GM18867 (cell line): ENCODE data around the gene PPP1R1A.
A peak's percentile ranks its signal among the peaks of the same experiment; 100 is the strongest.

Experiments
- ATAC-seq: cut with Tn5 transposase; IDR thresholded peaks from one replicate; pipeline ENCODE4 v1.9.1; 2021; ENCODE audit warnings: mild to moderate bottlenecking, moderate library complexity; ENCODE audit not compliant: unreplicated experiment

The PPP1R1A gene

DNA sequence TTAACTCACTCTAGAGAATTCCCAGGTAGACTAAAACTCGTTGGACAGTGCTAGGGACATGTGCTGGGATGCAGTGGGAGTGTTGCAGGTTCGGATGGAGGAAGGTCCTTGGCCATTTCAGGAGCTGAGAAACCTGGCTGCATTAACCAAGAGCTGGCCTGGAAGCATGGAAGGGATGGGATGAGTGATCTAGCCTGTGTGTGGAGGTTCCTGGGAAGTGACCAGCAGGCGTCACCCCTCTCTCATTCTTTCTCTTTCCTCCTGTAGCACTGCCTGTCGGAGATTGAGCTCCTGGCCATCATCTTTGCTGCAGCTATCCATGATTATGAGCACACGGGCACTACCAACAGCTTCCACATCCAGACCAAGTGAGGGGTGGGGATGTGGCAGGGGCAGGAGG lies 15.6 kb downstream of the PPP1R1A start:
- no peak for ATAC-seq

DNA sequence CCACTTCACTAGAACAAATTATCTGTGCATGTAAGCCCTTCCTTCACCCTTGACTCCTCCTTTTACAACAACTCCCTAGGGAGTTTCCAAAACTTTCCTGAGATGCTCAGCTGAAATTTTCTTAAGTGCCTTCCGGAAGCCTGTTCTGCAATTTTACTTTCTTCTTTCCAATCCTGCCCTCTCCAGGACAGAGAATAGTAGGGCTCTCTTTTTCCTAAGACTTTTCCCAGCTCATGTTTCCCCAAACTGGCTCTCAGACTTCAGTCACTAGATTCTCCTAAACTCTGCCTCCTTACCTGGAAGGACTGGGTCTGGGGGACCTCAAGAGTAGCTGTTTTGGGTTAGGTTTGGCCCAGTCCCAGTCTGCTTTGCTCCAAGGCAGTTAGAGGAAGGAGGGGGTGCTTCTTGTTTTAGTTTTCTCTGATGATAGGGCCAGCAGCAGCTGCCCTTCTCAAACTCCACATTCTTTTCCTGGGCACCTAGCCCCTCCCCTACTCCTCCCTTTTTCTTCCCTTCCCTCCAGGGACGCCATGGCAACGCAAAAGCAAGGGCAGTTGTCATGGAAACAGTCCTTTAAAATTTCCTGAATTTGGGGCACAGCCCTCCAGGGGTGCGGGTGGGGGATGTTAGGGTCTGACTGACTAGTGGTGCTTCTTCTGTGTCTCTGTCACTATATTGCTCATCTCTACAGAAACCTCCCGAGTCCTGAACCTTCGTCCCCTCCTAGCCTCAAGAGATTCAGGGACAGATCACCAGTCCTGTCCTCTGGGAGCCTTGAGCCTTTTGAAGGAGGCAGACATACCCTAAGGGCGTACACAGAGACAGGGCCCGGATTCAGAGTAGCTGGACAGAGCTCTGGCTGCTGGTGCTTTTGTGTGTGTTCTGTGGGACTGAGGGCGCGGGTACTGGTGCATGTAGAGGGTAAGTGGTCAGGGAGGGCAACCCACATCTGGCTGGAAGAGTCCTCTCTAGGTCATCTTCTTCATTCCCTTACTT lies 17.0 kb downstream of the PPP1R1A start:
- ATAC-seq: no peak

DNA sequence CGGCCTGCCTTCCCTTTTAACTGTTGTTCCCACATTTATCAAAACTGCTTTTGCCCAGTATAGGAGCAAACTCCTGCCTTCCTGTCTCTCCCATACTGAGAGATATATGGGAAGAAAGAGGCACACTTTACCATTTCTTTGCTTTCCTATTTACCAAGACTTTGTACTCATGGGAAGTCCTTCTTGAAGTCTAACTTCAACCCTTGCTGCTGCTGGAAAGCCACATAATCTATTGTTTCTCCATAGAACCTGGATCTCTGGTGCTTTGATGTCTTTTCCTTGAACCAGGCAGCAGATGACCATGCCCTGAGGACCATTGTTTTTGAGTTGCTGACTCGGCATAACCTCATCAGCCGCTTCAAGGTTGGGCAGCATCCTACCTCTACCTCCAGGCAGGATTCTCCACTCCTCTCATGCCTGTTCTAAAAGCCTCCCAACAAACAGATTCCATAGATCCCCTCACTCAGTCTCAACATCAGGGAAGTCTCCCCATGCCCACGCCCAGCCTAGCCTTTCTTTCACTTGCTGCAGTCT lies 18.4 kb downstream of the PPP1R1A start:
- no peak for ATAC-seq

DNA sequence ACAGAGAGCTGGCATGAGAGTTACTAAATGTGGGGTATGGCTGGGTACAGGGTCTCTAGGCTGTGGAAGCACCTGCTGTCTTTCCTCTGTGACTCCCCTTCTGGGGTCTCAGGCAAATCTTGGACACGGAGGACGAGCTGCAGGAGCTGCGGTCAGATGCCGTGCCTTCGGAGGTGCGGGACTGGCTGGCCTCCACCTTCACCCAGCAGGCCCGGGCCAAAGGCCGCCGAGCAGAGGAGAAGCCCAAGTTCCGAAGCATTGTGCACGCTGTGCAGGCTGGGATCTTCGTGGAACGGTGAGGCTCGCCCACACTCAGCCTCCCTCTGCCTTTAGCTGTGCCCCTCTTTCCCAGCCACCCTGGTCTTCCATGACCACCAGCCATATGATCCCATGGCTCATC lies 19.4 kb downstream of the PPP1R1A start:
- no peak for ATAC-seq

DNA sequence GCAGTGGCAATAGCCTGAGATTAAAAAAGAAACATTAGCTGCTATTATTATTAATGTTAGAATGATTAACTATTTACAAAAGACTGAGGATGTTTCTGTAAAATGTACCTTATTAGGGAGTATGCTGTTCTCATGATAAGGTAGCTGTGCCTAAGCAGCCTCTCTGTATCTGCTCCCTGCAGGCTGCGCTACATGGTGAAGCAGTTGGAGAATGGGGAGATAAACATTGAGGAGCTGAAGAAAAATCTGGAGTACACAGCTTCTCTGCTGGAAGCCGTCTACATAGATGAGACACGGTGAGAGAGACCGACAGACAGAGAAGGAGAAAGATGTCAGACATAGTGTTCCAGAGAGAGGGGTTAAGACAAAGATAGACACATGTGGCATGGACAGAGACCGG lies 21.7 kb downstream of the PPP1R1A start:
- no peak for ATAC-seq

DNA sequence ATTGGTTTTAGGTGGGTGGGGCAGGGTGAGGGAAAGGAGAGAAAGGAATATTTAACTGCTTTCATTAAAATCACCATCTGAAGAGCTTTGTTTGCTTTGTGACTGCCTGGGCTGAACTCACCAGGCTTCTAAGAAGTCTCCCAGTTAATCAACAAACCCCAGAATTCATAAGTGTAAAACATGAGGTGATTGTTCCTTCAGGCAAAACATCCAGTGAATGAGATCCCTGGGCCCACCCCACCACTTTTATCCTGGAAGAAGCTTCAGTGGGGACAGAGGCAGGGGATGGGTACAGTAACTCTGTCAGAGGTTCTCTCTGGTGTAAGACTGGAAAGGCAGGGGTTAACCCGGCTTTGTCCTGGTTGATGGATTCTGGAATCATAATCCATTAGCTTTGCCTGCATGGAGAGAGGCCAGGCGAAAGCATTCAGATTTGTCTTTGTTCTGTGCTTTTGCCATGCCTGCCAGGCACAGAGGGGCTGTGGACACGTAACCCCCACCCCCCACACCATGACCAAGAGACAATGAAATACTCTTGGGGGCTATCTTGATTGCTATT lies 22.4 kb downstream of the PPP1R1A start:
- ATAC-seq: no peak

DNA sequence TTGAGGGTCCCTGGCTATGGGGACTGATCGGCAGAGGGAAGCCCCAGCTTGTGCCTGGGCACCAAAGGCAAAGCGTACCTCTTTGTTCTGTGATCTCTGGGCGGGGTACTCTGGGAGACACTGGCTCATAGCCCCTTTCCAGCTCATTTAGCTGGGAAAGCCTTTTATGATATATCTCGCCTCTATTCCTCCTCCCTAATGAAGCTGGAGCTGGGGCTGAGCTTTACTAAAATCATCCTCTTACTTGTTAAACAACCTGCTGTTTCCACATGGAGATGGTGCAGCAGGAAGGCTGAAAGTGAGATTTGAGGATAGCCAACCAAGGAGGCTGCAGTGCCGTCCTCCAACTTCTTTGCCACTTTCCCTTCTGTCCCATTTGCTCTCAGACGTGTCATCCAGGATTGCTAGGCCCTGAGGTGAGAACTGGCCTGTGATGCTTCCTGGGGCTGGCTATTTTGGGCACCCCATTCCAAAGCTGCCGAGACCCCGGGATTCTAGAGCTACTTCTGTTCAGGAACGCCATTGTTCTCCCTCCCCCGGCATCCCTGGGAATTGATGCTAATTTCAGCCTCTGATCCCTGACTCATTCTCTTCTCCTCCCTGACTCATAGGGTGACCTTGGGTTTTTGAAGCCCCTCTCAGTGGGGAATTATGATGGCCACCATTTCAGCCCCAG lies 23.0 kb downstream of the PPP1R1A start:
- no peak for ATAC-seq

DNA sequence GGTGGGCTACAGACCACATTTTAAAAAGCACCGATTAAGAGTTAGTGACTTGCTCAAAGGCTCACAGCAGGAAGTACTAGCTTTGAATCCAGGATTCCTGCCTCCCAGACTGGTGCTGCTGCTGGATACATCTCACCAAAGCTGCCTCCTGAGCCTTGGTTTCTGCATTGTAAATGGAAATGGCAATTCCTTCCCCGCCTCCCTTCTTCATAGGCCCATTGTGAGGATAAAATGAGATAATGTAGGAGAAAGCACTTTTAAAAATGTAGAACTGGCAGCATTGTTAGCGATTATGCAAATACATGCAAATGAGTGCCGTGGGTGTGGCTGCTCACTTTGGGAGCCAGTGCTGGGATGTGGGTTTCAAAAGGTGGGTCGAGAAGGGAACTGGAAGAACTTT lies 23.7 kb downstream of the PPP1R1A start:
- ATAC-seq: no peak

DNA sequence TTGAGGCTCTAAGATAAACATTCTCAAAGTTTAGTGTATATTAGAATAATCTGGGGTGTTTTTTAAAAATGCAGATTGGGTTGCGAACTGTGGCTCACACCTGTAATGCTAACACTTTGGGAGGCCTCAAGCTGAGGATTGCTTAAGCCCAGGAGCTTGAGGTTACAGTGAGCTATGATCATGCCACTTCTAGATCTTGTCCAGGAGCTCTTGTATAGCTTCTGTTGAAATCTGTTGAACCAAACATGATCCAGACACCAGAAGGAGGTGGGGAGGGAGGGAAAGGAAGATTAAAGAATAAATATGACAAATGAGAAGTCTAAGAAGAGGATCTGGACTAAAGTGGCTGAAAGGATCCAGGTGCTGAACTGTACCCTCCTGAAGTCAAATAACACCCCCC lies 24.7 kb downstream of the PPP1R1A start:
- no peak for ATAC-seq

DNA sequence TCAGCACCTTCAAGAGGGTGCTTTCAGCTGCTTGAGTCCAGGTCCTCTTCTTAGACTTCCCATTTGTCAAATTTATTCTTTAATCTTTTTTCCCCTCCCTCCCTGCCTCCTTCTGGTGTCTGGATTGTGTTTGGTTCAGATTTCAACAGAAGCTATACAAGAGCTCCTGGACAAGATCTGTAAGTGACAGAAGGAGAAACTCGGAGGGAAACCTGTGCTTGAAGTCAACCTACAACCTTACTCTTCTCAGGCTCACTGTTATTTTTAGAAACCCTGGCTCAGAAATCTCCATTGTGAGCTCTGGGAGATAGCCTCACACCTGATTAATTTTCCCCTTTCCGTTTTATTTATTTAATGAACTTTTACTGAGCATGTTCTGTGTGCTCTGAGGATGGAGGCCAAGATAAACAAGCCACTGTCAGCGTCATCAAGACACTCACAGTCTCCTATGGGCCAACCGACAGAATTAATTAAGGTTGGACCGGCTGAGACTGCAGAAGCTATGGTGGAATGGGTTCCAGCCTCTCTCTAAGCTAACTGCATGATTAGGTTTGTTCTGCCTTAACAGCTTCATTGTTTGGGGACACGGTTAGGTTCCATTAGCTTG lies 25.6 kb downstream of the PPP1R1A start:
- ATAC-seq: no peak

DNA sequence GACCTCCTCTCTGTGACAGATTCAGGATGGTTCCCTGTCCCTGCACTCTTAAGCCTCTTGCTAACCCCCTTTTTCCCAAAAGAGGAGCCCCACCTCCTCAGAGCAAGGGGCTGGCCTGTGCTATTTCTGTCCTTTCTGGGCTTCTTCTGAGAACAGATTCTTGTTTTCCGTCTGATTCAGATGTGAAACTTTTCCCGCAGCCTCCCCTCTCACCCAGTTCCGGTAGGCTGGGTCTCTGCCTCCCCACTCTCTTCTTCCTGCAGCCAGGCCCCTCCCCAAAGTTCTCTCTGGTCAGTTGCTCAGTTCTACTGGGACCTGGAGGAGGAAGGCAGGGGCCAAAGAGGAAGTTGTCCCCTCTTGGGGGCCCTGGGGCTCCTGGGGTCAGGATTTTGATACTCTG lies 27.3 kb downstream of the PPP1R1A start:
- ATAC-seq: no peak

DNA sequence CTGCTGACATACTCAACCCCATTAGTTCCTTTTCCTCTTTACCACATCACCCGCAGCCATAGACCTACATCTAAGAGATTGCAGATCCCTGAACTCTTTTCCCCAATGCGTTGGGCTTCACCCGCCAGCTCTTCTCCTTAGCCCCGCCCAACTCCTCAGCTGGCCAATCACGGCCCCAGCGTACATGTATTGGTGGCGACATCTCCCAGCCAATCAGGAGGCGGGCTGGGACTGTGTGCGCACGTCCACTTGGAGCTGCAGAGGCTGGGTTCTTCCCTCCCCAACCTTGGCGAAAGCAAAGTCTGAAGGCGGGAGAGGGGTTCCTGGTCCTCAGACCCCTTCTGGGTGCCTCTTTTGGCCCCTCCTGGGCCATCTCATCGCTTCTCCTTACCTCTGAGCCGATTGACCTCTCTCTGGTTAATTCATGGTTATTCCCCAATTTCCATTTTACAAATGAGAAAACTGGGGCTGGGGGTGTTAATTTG lies 28.0 kb downstream of the PPP1R1A start:
- peak; percentile 99 for ATAC-seq

DNA sequence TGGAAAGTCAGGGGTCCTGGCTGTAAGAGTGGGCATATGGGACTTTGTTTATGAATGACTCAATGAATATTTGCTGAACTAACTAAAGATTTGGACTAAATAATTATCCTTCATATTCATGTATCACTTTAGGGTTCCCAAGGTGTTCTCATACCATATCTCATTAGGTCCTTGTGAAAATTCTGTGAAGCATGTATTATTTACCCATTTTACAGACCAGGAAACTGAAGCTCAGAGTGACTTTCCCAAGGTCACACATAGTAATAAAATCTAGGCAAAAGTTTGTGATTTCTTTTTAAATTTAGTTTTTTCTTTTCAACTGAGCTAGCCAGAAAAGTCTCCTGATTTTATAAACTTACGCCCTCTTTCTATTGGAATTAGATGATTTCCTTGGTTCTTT lies 29.7 kb downstream of the PPP1R1A start:
- ATAC-seq: no peak

DNA sequence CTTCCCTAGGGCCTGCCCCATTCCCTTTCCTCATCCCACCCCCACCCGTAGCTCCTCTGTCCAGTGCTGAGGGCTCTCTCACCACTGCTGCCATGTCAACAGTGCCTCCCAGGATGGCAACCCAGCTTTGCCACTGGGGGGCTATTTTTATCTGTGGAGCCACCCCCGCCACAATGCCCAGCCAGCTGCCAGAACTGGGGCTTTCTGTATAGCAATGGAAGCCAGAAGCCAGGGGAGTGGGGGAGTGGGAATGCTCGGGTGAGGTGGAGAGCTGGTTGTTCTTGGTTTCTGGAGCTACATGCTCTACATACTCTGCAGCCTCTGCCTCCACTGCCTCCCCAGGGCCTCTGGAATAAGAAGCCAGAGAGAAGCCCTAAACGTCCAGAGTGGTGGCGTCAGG lies 30.1 kb downstream of the PPP1R1A start:
- ATAC-seq: no peak

DNA sequence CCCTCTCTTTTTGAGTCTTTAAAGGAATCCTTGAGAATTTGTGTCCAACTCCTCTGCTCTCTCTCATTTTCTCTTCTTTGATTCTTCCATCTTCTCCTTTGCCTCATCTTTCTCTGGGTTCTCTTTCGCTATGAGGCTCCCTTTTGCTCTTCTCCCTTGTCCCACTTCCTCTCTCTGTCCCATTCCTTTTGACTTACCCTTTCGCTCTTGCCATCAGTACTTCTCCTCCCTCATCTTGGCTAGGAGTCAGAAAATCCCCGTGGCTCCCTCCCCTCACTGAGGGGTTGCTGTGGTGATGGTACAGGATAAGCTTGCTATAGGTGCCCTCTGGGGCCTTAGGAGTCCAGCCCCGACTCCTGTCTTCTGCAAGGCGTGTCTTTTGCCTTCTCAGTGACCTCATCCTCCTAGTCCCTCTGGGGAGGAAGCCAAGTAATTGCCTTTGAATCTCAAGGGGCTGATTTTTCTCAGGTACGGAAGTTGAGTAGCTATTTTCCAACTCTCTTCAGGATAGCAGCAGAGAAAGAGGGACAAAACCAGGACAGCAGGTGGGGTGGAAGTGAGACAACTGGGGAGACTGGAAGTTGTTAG lies 32.7 kb downstream of the PPP1R1A start:
- no peak for ATAC-seq

DNA sequence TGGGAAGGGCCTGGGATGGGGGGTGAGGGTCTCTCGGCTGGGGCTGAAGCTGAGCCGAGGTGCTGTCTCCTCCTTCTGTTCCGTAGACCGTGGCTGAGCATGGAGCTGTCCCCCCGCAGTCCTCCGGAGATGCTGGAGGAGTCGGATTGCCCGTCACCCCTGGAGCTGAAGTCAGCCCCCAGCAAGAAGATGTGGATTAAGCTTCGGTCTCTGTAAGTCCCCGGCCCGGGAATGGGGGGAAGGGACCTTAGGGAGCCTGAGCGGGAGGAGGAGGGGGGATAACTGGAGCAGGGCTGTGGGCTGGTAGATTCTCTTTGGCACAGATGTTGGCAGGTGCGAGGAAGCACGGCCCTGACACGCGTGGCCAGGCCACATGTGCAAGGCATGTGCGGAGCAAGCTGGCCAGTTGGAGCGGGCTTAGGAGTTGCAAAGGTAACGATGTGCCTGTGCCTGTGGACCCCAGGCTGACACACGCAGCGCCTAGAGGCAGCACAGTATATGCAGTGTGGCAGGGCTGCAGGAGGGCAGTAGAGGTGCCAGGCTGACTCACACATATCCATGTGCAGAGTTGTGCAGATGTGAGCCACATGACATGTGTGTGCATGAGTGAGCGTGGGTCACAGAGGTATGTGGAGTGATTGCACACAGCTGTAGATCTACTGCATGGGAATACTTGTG lies 38.5 kb downstream of the PPP1R1A start:
- no peak for ATAC-seq

DNA sequence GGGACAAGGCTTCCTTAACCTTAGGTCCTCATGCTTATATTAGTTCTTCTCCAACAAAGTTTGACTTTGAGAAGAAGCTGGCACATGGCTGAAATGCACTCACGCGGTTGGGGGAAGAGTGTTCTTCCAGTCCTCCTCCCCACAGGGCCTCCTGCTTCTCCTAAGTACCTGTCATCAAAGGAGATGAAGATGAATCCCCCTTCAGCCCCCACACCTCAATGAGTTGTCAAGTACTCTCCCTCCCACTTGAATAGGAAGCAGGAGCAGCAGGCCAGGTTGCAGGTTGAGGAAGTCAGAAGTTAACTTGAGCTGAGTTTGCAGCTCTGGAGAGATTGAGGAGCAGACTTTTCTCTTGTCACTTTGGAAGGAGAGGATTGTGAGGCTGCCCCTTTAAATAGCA lies 41.9 kb downstream of the PPP1R1A start:
- no peak for ATAC-seq

DNA sequence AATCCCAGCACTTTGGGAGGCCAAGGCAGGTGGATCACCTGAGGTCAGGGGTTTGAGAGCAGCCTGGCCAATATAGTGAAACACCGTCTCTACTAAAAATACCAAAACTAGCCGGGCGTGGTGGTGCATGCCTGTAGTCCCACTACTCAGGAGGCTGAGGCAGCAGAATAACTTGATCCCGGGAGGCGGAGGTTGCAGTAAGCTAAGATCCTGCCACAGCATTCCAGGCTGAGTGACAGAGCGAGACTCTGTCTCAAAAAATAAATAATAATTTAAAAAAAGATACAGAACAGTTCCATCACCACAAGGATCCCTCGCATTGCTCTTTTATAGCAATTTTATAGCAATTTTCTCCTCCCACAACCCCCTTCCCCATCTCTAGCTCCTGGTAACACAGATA lies 43.7 kb downstream of the PPP1R1A start:
- no peak for ATAC-seq

DNA sequence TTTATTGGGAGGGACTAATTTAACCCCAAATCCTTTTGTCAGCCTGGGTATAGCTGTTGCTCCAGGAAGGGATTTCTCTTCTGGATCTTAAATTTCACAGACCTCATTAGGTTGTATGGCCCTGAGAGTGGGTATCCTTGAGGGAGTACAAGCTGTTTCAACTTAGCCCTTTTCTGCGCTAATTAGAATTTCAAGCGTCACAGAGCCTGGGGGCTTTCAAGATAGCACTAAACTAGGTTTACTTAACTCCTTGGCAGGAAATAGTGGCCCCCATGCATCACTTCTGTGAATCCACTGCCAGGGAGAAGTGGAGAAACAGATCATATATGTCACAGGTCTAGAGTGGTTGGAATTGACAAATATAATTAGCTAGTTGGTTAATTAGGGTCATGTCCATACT lies 44.9 kb downstream of the PPP1R1A start:
- ATAC-seq: no peak

DNA sequence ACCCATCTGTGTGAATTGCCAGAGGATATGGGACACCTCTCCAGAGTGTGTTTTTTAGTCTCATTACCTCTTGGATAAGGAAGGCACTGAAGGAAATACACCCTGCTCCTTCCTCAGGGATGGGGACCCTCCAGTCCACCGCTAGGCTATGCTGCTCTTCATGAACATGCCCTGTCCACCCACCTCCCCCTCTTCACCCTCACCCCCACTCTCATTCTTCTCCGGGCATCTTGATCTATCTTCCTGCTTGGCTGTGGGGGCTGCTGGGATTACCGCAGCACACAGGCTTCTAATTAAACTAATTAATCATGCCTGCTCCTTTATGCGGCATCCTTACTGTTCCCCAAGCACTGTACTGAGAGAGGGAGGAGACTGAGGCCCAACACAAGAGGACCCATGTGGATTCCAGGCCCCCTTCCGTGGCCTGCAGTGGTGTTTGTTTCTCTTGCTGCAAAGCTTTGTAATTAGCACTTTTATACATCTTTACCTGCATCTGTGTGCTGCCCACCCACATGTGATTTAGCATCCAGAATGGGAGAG lies 46.6 kb downstream of the PPP1R1A start:
- no peak for ATAC-seq
